Measurements from ENCODE around the gene LRRFIP1.

Gene LRRFIP1

GRCh38 chr2:237693291-237693994 is 66.1 kb downstream of the LRRFIP1 start:
- in situ Hi-C loops (cut with MboI; ENCODE audit: low pct_unique_long_range_greater_than_20kb, low sequenced_read_pairs) = no loop called here
- peak; percentile 32 for DNase-seq

- peak; percentile 43 for DNase-seq
- in situ Hi-C loops (cut with MboI; ENCODE audit: low pct_unique_long_range_greater_than_20kb, low sequenced_read_pairs) = no loop called here
These were observed 67.2 kb downstream of the LRRFIP1 start for GRCh38 chr2:237694415-237695194.

- in situ Hi-C loops (cut with MboI; ENCODE audit: low pct_unique_long_range_greater_than_20kb, low sequenced_read_pairs) = no loop called here
- peak; percentile 84 for DNase-seq
These were observed 67.9 kb downstream of the LRRFIP1 start for GRCh38 chr2:237695201-237695780.

- DNase-seq = no peak
- in situ Hi-C loops (cut with MboI; ENCODE audit: low pct_unique_long_range_greater_than_20kb, low sequenced_read_pairs) = no loop called here
These were observed 69.1 kb downstream of the LRRFIP1 start for GRCh38 chr2:237696461-237696860.

- DNase-seq = peak; percentile 39
- in situ Hi-C loops (cut with MboI; ENCODE audit: low pct_unique_long_range_greater_than_20kb, low sequenced_read_pairs) = no loop called here
These were observed 70.4 kb downstream of the LRRFIP1 start for GRCh38 chr2:237697586-237698357.

GRCh38 chr2:237698358-237698694 is 70.9 kb downstream of the LRRFIP1 start:
- DNase-seq = no peak
- in situ Hi-C loops (cut with MboI; ENCODE audit: low pct_unique_long_range_greater_than_20kb, low sequenced_read_pairs) = no loop called here

- no peak for DNase-seq
- in situ Hi-C loops (cut with MboI; ENCODE audit: low pct_unique_long_range_greater_than_20kb, low sequenced_read_pairs) = no loop called here
These were observed 72.6 kb downstream of the LRRFIP1 start for GRCh38 chr2:237699870-237700511.

GRCh38 chr2:237700512-237701032 is 73.2 kb downstream of the LRRFIP1 start:
- in situ Hi-C loops (cut with MboI; ENCODE audit: low pct_unique_long_range_greater_than_20kb, low sequenced_read_pairs) = no loop called here
- DNase-seq = peak; percentile 73

GRCh38 chr2:237701033-237701858 is 73.9 kb downstream of the LRRFIP1 start:
- DNase-seq = no peak
- in situ Hi-C loops (cut with MboI; ENCODE audit: low pct_unique_long_range_greater_than_20kb, low sequenced_read_pairs) = no loop called here

GRCh38 chr2:237701859-237702390 is 74.5 kb downstream of the LRRFIP1 start:
- DNase-seq = peak; percentile 26
- in situ Hi-C loops (cut with MboI; ENCODE audit: low pct_unique_long_range_greater_than_20kb, low sequenced_read_pairs) = no loop called here

- in situ Hi-C loops (cut with MboI; ENCODE audit: low pct_unique_long_range_greater_than_20kb, low sequenced_read_pairs) = no loop called here
- peak; percentile 84 for DNase-seq
These were observed 75.3 kb downstream of the LRRFIP1 start for GRCh38 chr2:237702441-237703391.

GRCh38 chr2:237704501-237705434 is 77.4 kb downstream of the LRRFIP1 start:
- DNase-seq = peak; percentile 40

GRCh38 chr2:237706257-237706656 is 78.9 kb downstream of the LRRFIP1 start:
- DNase-seq = no peak
- in situ Hi-C loops (cut with MboI; ENCODE audit: low pct_unique_long_range_greater_than_20kb, low sequenced_read_pairs) = no loop called here

More at GRCh38 chr2:237704501-237705434, 77.4 kb downstream of the LRRFIP1 start:
- in situ Hi-C loops (cut with MboI; ENCODE audit: low pct_unique_long_range_greater_than_20kb, low sequenced_read_pairs) = no loop called here

- in situ Hi-C loops (cut with MboI; ENCODE audit: low pct_unique_long_range_greater_than_20kb, low sequenced_read_pairs) = no loop called here
- DNase-seq = no peak
These were observed 80.6 kb downstream of the LRRFIP1 start for GRCh38 chr2:237708065-237708398.

- DNase-seq = no peak
- in situ Hi-C loops (cut with MboI; ENCODE audit: low pct_unique_long_range_greater_than_20kb, low sequenced_read_pairs) = no loop called here
These were observed 81.1 kb downstream of the LRRFIP1 start for GRCh38 chr2:237708491-237708890.

- in situ Hi-C loops (cut with MboI; ENCODE audit: low pct_unique_long_range_greater_than_20kb, low sequenced_read_pairs) = no loop called here
- no peak for DNase-seq
These were observed 81.6 kb downstream of the LRRFIP1 start for GRCh38 chr2:237708961-237709360.

Data from KBM-7 (cell line).